HG02870 (cell line): Measurements from ENCODE around the gene ZNF385C.

Experiments used
- ATAC-seq: cut with Tn5 transposase; IDR thresholded peaks from one replicate; pipeline ENCODE4 v1.9.1; 2021; ENCODE audit warnings: mild to moderate bottlenecking, moderate library complexity; ENCODE audit not compliant: unreplicated experiment

ZNF385C gene

DNA sequence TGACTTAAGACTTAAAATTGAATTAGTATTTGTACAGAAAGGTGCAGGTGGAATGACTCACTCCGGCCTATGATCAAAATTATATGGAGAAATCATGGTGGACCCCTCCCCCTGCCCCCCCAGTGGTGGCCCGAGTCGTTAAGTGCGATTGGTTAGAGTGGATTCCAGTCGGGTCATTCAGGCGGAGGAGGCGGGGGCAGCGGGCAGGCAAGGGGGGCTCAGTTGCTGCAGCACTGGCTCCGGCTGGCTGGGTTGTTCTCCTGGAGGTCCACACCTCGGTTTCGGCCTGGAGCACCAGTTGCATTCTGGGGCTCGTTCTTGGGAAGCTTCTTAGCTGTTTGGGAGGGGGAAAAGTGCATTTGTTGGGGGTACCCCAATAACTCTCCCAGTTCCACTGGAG lies 27.3 kb upstream of the ZNF385C start:
- no peak for ATAC-seq

DNA sequence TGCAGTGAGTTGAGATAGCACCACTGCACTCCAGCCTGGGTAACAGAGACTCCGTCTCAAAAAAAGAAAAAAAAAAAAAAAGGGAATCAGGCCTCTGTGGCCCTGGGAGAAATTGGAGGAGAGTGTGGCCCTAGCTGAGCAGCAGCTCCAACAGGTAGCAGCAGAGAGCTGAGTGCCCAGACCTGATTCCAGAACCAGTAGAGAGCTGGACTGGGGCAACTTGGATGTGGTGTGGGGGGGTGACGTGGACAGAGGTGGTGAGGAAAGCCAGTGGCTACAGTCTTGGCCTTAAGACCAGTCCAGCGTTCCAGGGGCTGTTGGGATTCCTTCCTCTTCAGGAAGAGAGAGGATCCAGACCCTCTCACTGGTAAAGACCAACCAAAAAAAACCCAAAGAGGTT lies 26.0 kb upstream of the ZNF385C start:
- no peak for ATAC-seq

- ATAC-seq = no peak
These were observed 24.4 kb upstream of the ZNF385C start, which contains the start of gene HSPB9 for GRCh38 chr17:42122371-42123303. TSS of gene HSPB9 (plus strand) at chr17:42122804. CDS start at chr17:42122851, 47 bp downstream.

DNA sequence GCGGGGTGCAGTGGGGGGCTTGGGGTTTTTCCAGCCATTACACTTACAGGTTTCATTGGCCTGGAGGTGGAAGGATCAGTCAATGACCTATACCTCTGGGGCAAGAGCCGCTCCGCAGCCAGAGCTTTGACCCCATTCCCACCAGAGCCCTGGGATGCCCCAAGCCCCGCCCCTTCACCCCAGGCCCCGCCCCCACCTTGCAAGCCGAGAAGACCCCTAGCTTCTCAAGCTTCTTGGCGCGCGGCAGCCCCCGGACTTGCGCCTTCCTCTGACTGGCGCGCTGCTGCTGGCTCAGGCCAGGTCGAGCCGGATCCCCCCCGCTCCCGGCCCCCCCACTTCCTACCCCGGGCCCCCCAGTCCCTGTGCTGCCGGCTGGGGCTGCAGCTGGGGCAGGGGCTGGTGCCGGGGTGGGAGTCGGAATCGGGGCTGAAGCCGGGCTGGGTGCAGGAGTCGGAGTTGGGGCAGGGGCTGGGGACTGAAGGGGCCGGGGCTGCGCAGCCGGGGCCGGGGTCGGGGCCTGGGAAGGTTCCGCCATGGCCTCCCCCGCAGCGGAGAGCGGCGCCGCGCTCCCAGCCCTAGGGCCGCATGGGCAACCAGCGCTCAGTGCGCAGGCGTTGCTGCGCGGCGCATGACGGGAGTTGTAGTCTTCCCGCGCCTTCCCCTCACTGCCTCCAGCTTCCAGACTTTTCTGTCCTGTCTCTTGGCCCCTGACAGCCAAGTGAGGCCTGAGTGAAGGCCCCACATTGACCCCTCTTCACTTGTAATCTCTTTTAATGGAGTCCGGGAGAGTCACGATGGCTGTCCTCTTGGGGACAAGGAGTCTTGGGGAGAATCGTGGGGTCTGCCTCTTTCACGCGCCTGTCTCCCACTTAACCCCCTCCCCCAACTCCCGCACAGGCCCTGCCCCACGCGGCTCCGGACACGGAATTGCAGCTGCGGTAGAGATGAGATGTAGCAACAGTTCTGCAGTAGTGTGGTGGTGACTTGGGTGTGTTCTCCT lies 22.8 kb upstream of the ZNF385C start, which contains the start of gene KAT2A:
Gene KAT2A (minus strand): TSS at position 598 of the 1,000 bp plus-strand sequence. CDS start 63 bp downstream, at position 535.
- peak; percentile 57 for ATAC-seq

GRCh38 chr17:42120161-42120769 lies 22.0 kb upstream of the ZNF385C start:
- no peak for ATAC-seq

DNA sequence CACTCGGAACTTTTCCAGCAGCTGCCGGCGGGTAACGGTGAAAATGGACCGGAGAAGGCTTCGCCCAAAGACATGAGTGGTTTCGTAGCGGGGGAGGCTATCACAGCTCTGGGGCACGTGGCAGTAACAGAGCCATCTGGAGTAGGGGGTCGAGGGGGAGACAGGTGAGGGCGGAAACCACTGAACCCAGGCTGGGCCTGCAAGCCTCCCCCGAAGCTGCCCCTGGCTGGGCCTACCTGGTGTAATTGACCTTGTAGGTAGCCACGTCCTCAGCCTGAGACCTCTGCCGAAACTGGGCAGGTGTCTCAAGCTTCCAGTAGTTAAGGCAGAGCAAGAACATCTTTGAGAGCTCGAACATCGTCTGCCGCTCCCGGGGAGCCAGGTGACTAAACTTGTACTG lies 21.0 kb upstream of the ZNF385C start:
- ATAC-seq = no peak

DNA sequence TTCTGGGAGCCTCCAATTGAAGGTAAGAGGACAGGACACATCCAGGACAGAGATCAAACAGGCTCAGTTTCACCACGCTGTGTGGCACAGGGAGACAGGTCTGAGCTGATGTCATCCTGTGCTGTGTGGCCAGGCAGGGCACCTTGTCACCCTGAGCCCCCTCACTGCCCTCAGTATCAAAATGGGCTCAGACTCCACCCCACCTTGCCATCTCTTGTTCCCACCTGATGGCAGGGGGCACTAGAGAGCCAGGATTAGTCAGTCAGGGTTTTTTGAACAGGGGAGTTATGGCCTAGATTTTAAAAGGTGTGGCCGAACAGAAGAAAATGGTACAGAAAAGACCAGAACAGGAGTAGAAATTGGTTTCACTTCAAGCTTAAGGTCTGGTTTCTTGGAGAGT lies 20.3 kb upstream of the ZNF385C start:
- ATAC-seq = no peak

- no peak for ATAC-seq
These were observed 19.8 kb upstream of the ZNF385C start for GRCh38 chr17:42118126-42118510.

GRCh38 chr17:42117397-42118125 lies 19.3 kb upstream of the ZNF385C start:
- no peak for ATAC-seq

GRCh38 chr17:42116705-42117396 lies 18.6 kb upstream of the ZNF385C start:
- no peak for ATAC-seq

DNA sequence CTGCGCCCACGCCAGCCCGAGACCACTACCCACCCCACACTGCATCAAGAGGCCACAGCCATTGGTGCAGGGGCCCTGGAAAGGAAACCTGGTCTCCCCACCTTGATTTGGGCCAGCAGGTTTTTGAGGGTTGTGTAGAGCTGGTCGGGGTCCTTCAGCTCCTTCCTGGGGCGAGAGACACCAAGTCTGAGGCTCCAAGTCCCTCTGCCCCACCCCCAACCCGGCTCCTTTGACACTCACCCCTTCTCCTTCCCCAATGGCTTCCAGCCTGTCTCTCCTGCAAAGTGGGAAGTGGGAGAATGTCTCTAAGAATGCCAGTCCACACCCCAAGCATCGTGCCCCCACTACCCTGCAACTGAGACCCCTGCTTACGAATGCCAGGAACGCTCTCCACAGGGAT lies 15.8 kb upstream of the ZNF385C start:
- ATAC-seq = no peak

DNA sequence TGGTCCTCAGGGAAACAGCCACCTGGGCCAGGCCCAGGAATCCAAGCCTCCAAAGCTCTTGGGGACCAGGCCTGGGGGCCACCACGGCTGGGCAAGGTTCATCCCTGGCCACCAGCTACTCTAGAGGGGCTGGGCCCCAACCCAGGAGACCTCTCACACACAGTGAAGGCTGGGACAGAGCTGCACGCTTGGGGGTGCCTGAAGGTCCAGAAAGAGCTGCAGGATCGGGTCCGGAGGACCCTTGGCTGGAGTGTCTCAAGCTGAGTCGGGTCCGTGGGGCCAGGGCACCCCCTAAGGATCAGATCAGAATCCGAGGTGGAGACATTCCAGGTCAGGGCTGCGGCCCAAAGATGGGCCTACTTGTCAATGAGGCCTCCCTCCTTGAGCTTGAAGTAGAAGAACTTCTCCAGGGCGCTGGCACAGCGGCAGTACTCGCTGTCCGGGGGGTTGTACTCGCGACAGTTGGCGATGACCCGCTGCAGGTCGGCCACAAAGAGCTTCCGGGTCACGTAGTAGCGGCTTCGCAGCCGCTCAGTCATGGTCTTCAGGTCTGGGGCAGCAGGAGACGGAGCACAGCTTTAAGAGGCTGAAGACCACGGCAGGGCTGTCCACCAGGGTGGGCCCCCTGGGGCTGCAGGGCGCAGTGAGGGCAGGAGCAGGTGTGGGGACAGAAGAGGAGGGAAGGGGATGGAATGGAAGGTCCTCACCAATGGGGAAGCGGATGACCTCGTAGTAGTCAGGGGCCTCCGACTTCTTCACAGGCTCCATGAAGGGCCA lies 15.2 kb upstream of the ZNF385C start:
- no peak for ATAC-seq

DNA sequence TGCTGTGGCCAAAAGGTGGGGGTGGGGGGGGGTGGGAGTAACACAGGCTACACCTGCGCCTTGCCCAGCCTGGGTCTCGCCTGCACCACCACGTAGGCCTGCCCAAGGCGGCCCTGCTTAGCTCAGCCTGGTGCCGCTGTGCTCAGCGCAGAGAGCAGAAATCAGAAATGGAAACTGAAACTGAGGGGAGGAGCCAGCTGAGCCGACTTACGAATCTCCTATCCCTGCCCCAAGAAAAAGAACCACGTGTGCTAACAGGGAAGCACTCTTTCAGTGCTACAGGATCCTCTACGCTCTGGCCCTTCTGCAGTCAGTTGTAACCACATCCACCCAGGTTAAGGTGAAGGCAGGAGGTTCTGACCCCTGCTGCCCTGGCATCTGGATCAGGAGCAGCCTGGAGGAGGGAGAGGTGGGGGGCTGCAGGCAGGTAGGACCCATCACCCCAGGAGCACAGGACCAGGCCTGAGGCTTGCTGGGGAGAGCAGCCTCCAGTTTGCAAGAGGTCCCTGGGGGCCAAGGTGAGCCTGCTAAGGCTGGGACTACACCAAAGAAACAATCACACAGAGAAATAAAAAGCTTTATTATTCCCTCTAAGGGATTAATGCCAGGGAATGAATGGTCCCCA lies 14.4 kb upstream of the ZNF385C start, which contains the start of gene DHX58:
Gene DHX58 (minus strand): TSS at position 163 of the 625 bp plus-strand sequence. CDS start 822 bp downstream, outside the sequence.
- peak; percentile 57 for ATAC-seq

DNA sequence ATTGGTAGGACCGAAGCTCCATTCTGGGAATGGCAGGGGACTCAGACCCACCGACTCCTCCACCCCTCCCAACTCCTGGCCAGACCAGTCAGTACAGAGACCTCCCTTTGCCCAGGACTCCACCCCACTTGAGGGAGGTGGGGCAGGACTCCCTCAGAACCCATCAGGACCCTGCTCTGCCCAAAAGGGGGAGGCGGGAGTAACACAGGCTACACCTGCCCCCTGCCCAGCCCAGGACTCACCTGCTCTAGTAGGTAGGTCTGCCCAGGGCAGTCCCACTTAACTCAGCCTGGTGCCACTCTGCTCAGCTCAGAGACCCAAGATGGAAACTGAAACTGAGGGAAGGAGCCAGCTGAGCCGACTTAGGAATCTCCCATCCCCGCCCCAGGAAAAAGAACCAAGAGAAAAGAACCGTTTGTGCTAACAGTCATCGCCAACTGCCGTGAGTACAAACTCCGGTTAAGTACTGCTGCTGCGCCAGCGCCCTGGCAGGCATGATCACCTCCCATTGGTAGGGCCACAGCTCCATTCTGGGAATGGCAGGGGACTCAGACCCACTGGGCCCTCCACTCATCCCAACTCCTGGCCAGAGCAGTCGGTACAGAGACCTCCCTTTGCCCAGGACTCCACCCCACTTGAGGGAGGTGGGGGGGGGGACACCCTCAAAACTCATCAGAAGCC lies 13.7 kb upstream of the ZNF385C start:
- ATAC-seq = no peak

GRCh38 chr17:42111265-42111636 lies 13.0 kb upstream of the ZNF385C start:
- no peak for ATAC-seq

- no peak for ATAC-seq
These were observed 12.3 kb upstream of the ZNF385C start for GRCh38 chr17:42110301-42111264.

- no peak for ATAC-seq
These were observed 10.8 kb upstream of the ZNF385C start for GRCh38 chr17:42109086-42109485.
